ENCODE measurements around the gene OSBPL10.

DNA sequence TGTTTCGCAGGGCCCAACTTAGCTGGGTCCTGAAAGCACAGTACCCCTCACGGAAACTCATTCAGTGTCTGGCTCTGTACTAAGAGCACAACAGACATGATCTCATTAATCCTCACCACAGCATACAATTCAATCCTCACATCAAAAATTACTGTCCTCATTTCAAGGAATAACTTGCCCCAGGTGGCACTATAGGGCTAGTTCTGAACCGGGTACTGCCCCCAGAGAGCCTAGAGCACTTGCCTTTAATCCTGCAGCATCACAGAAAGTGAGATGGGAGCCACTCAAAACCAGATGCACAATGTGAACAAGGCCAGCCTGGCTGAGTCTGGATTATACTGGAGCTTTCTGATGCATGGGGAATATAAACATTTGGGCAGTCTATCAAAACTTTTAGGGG lies 122.6 kb downstream of the OSBPL10 start:
- TF ChIP-seq, protein P1, sequence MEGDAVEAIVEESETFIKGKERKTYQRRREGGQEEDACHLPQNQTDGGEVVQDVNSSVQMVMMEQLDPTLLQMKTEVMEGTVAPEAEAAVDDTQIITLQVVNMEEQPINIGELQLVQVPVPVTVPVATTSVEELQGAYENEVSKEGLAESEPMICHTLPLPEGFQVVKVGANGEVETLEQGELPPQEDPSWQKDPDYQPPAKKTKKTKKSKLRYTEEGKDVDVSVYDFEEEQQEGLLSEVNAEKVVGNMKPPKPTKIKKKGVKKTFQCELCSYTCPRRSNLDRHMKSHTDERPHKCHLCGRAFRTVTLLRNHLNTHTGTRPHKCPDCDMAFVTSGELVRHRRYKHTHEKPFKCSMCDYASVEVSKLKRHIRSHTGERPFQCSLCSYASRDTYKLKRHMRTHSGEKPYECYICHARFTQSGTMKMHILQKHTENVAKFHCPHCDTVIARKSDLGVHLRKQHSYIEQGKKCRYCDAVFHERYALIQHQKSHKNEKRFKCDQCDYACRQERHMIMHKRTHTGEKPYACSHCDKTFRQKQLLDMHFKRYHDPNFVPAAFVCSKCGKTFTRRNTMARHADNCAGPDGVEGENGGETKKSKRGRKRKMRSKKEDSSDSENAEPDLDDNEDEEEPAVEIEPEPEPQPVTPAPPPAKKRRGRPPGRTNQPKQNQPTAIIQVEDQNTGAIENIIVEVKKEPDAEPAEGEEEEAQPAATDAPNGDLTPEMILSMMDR (conservative IDR thresholded peaks at IDR 0.05; ENCODE audit: low read length): no peak
- no peak for TF ChIP-seq EZH2phosphoT487 (IDR thresholded peaks at IDR 0.05; ENCODE audit: borderline replicate concordance)

Data from Loucy (cell line).